T follicular helper cell (primary cell): ENCODE measurements around the gene CDHR5.

Experiments
- DNase-seq: peaks from one replicate; pipeline ENCODE4 v3.0.0-alpha.2; 2020; ENCODE audit warnings: low read depth

Gene CDHR5

GRCh38 chr11:645536-645935 is 20.8 kb upstream of the CDHR5 start:
- no peak for DNase-seq

- no peak for DNase-seq
Observed at GRCh38 chr11:643849-644738, 19.3 kb upstream of the CDHR5 start.

GRCh38 chr11:643366-643765 is 18.6 kb upstream of the CDHR5 start:
- DNase-seq = no peak

- DNase-seq = no peak
Observed at GRCh38 chr11:641806-642370, 17.1 kb upstream of the CDHR5 start.

- no peak for DNase-seq
Observed at GRCh38 chr11:640021-640706, 15.4 kb upstream of the CDHR5 start.

- DNase-seq = no peak
Observed at GRCh38 chr11:639332-639955, 14.7 kb upstream of the CDHR5 start.

- DNase-seq = no peak
Observed at GRCh38 chr11:638631-639331, 14.0 kb upstream of the CDHR5 start.

GRCh38 chr11:637593-638521 is 13.1 kb upstream of the CDHR5 start:
- DNase-seq = no peak

GRCh38 chr11:637333-637592 is 12.5 kb upstream of the CDHR5 start:
- no peak for DNase-seq

GRCh38 chr11:636511-637332 is 12.0 kb upstream of the CDHR5 start, which contains the start of gene DRD4:
Gene DRD4 (plus strand): TSS chr11:637269. CDS start chr11:637305, 36 bp downstream.
- DNase-seq = no peak

GRCh38 chr11:635945-636510 is 11.3 kb upstream of the CDHR5 start:
- DNase-seq = no peak

GRCh38 chr11:630871-631270 is 6.1 kb upstream of the CDHR5 start:
- DNase-seq = no peak

GRCh38 chr11:629237-629583 is 4.5 kb upstream of the CDHR5 start:
- DNase-seq = no peak

GRCh38 chr11:628056-628455 is 3.3 kb upstream of the CDHR5 start:
- no peak for DNase-seq

GRCh38 chr11:627308-627576 is 2.5 kb upstream of the CDHR5 start:
- no peak for DNase-seq

GRCh38 chr11:626475-627307 is 1.9 kb upstream of the CDHR5 start, which contains the start of gene SCT:
Gene SCT (minus strand): TSS chr11:627181. CDS start chr11:627143, 38 bp downstream.
- no peak for DNase-seq

- no peak for DNase-seq
Observed at GRCh38 chr11:625636-626268, 997 bp upstream of the CDHR5 start.

- no peak for DNase-seq
Observed at GRCh38 chr11:623999-624704, 603 bp downstream of the CDHR5 start.
